ENCODE data around the gene DNMBP.
A peak's percentile ranks its signal among the peaks of the same experiment; 100 is the strongest.
"Not testable (repeated sequence)": the region's sequence is repeated elsewhere in the genome, so short reads cannot be mapped to it uniquely, and the experiment has no call there.

DNMBP gene

GRCh38 chr10:99943908-99944307, 65.8 kb downstream of the DNMBP start:
- H3K36me3 ChIP-seq (replicated peaks), result peaks cover 13% of the 10 kb centered on the region
- no peaks in the 10 kb centered on the region for H3K27me3 ChIP-seq (replicated peaks)
- H3K27ac ChIP-seq, result no peak overlapping the region
- TF ChIP-seq, protein P1, sequence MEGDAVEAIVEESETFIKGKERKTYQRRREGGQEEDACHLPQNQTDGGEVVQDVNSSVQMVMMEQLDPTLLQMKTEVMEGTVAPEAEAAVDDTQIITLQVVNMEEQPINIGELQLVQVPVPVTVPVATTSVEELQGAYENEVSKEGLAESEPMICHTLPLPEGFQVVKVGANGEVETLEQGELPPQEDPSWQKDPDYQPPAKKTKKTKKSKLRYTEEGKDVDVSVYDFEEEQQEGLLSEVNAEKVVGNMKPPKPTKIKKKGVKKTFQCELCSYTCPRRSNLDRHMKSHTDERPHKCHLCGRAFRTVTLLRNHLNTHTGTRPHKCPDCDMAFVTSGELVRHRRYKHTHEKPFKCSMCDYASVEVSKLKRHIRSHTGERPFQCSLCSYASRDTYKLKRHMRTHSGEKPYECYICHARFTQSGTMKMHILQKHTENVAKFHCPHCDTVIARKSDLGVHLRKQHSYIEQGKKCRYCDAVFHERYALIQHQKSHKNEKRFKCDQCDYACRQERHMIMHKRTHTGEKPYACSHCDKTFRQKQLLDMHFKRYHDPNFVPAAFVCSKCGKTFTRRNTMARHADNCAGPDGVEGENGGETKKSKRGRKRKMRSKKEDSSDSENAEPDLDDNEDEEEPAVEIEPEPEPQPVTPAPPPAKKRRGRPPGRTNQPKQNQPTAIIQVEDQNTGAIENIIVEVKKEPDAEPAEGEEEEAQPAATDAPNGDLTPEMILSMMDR (IDR thresholded peaks at IDR 0.05; ENCODE audit: low read depth, low read length, missing control alignments), result no peak
- H3K4me3 ChIP-seq (ENCODE audit: low read depth, low read length), result no peak overlapping the region
- DNase-seq, result no peak
- in situ Hi-C loops (cut with HindIII; ENCODE audit: low pct_ligation_motif_present, low sequenced_read_pairs), result no loop called here

DNA sequence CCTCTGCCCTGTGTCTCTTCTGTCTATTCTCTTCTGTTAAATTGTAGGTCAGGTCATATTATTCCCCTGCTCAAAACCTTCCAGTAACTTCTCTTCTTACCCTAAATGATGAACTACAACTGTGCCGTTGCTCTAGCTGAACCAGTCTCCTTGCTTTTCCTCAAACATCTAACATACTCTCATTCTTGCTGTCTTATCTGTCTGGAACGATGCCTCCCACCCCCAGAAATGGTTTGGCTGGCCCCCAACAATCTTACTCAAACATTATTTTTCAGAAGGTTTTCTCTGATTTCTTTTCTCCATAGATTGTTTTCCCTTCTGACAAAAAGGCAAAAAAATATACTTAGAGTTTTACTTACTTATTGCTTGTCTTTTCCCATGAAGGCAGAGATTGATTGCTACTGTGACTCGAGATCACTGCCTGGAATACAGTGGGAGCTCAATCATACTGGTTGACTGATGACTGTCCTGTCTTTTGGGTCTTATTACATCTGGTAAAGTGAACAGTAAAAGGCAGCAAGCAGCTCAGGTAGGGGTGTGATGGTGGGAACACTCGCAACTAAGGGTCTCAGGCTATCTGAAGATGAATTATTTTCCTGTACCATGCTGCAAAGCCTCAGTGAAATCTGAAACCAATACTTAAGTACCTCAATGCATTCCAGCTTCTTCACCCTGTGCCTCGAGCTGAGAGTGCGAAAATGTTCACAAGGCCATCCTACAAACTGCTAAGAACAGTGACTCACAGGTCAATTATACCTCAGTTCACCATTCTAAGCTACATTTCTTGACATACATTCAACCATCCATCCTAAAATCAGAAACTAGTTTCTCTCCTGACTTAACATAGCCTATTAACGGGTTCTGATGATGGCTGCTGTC, 67.6 kb downstream of the DNMBP start:
- Histone ChIP-seq H3K27ac (peak overlapping the region; percentile 61), H3K36me3 (replicated peaks) (peaks cover 13% of the 10 kb centered on the region), H3K27me3 (replicated peaks) (no peaks in the 10 kb centered on the region), H3K4me3 (ENCODE audit: low read depth, low read length) (no peak overlapping the region)
- TF ChIP-seq, protein P1 (IDR thresholded peaks at IDR 0.05; ENCODE audit: low read depth, low read length, missing control alignments), result no peak
- peak; percentile 68 for DNase-seq
- in situ Hi-C loops (cut with HindIII; ENCODE audit: low pct_ligation_motif_present, low sequenced_read_pairs), result no loop called here

GRCh38 chr10:99938563-99938962, 71.2 kb downstream of the DNMBP start:
- peaks cover 13% of the 10 kb centered on the region for H3K36me3 ChIP-seq (replicated peaks)
- in situ Hi-C loops (cut with HindIII; ENCODE audit: low pct_ligation_motif_present, low sequenced_read_pairs), result no loop called here
- DNase-seq, result no peak
- no peak overlapping the region for H3K27ac ChIP-seq
- H3K27me3 ChIP-seq (replicated peaks), result no peaks in the 10 kb centered on the region
- H3K4me3 ChIP-seq (ENCODE audit: low read depth, low read length), result no peak overlapping the region
- TF ChIP-seq, protein P1 (IDR thresholded peaks at IDR 0.05; ENCODE audit: low read depth, low read length, missing control alignments), result no peak

GRCh38 chr10:99937630-99938029, 72.1 kb downstream of the DNMBP start:
- peaks cover 13% of the 10 kb centered on the region for H3K36me3 ChIP-seq (replicated peaks)

GRCh38 chr10:99932203-99932957, 77.4 kb downstream of the DNMBP start:
- in situ Hi-C loops (cut with HindIII; ENCODE audit: low pct_ligation_motif_present, low sequenced_read_pairs); DNase-seq; H3K27me3 ChIP-seq (replicated peaks); H3K36me3 ChIP-seq (replicated peaks); H3K4me3 ChIP-seq (ENCODE audit: low read depth, low read length): not testable (repeated sequence)
- peak overlapping the region; percentile 30 for H3K27ac ChIP-seq

More at GRCh38 chr10:99937630-99938029, 72.1 kb downstream of the DNMBP start:
- TF ChIP-seq, protein P1 (IDR thresholded peaks at IDR 0.05; ENCODE audit: low read depth, low read length, missing control alignments), result no peak
- H3K4me3 ChIP-seq (ENCODE audit: low read depth, low read length), result no peak overlapping the region
- no peaks in the 10 kb centered on the region for H3K27me3 ChIP-seq (replicated peaks)
- DNase-seq, result no peak
- H3K27ac ChIP-seq, result no peak overlapping the region
- in situ Hi-C loops (cut with HindIII; ENCODE audit: low pct_ligation_motif_present, low sequenced_read_pairs), result no loop called here

Measured in brain microvascular endothelial cell (primary cell).